K562 (cell line): ENCODE data around the gene PNPLA2. TPM values are rescaled to one million over a fixed set of nuclear protein-coding genes. Genes with fewer than 3 reads are reported as not detected.

Experiments used
- CBFA2T3 ChIP-seq: fragments of 450-650 bp; IDR thresholded peaks from 2 replicates; pipeline ENCODE4 v1.6.1; 2017
- CBX3 ChIP-seq, 2 experiments: IDR thresholded peaks; 1 replicate in 1 of 2; 2 replicates in 1 of 2; pipeline ENCODE4 v1.6.1; 2012; ENCODE audit warnings: inconsistent platforms in 2 of 2, low read length in 2 of 2, borderline replicate concordance in 1 of 2, control low read depth in 1 of 2
- CCNT2 ChIP-seq: IDR thresholded peaks from 2 replicates; pipeline ENCODE4 v1.6.1; 2011; ENCODE audit warnings: borderline replicate concordance, low read depth, mild to moderate bottlenecking, moderate library complexity, mixed read lengths, low read length; ENCODE audit not compliant: insufficient read length; ENCODE audit errors: extremely low read depth
- ETS2 ChIP-seq: IDR thresholded peaks from 2 replicates; pipeline ENCODE4 v1.6.1; 2016; ENCODE audit warnings: borderline replicate concordance, missing genetic modification characterization, mild to moderate bottlenecking, moderate library complexity, missing compliant biosample characterization; ENCODE audit not compliant: poor library complexity, severe bottlenecking
- FIP1L1 ChIP-seq: fragments of 200-400 bp; formaldehyde crosslinking; IDR thresholded peaks from 2 replicates; pipeline ENCODE4 v1.6.1; 2018; ENCODE audit warnings: mild to moderate bottlenecking, low read depth, low read length; ENCODE audit not compliant: poor library complexity, severe bottlenecking
- FOSL1 ChIP-seq: fragments of 200-800 bp; sonication (Bioruptor generic); conservative IDR thresholded peaks from 2 replicates; pipeline ENCODE4 v1.6.1; 2016; ENCODE audit warnings: missing genetic modification characterization, missing compliant biosample characterization
- FOXM1 ChIP-seq, 2 experiments: fragments of 450-650 bp in 1 of 2; sonication (generic) in 1 of 2; formaldehyde crosslinking in 1 of 2; IDR thresholded peaks; 2 replicates each; pipeline versions ENCODE4 v1.6.1 to v1.9.0; 2017 to 2022; ENCODE audit warnings: low read depth in 2 of 2, mild to moderate bottlenecking in 2 of 2, missing genetic modification reagents in 1 of 2, moderate library complexity in 1 of 2
- GTF2E2 ChIP-seq: fragments of 200-800 bp; sonication (Bioruptor generic); IDR thresholded peaks from 2 replicates; pipeline ENCODE4 v1.6.1; 2016; ENCODE audit warnings: missing genetic modification characterization, missing compliant biosample characterization
- HIVEP1 ChIP-seq: fragments of 250-450 bp; sonication (Bioruptor Pico); IDR thresholded peaks from 2 replicates; pipeline ENCODE4 v1.4.0; 2020; ENCODE audit warnings: mild to moderate bottlenecking
- MEF2A ChIP-seq: IDR thresholded peaks from 2 replicates; pipeline ENCODE4 v1.6.1; 2011; ENCODE audit warnings: low read depth, mild to moderate bottlenecking, low read length, moderate library complexity; ENCODE audit not compliant: control insufficient read depth
- MXI1 ChIP-seq: IDR thresholded peaks from 2 replicates; pipeline ENCODE4 v1.6.1; 2011; ENCODE audit warnings: low read depth, mild to moderate bottlenecking, improper control_type of control experiment, low read length
- NCOA6 ChIP-seq: fragments of 450-650 bp; IDR thresholded peaks from 2 replicates; pipeline ENCODE4 v1.6.1; 2017; ENCODE audit warnings: mild to moderate bottlenecking
- NFE2L1 ChIP-seq: fragments of 450-650 bp; IDR thresholded peaks from 2 replicates; pipeline ENCODE4 v1.6.1; 2016; ENCODE audit warnings: missing genetic modification characterization, low read depth, mild to moderate bottlenecking, missing compliant biosample characterization, moderate library complexity, borderline replicate concordance
- PCBP1 ChIP-seq: fragments of 200-400 bp; formaldehyde crosslinking; IDR thresholded peaks from 2 replicates; pipeline ENCODE4 v1.6.1; 2018; ENCODE audit warnings: mild to moderate bottlenecking, low read depth, low read length; ENCODE audit not compliant: poor library complexity, severe bottlenecking
- PCBP2 ChIP-seq: fragments of 200-400 bp; formaldehyde crosslinking; IDR thresholded peaks from 2 replicates; pipeline ENCODE4 v1.6.1; 2018; ENCODE audit warnings: low read length, low read depth, mild to moderate bottlenecking, moderate library complexity; ENCODE audit not compliant: poor library complexity, severe bottlenecking
- PHB2 ChIP-seq: fragments of 450-650 bp; IDR thresholded peaks from 2 replicates; pipeline ENCODE4 v1.6.1; 2017; ENCODE audit warnings: low read depth
- RBFOX2 ChIP-seq: fragments of 200-400 bp; formaldehyde crosslinking; IDR thresholded peaks from 2 replicates; pipeline ENCODE4 v1.6.1; 2017; ENCODE audit warnings: low read depth, mild to moderate bottlenecking, low read length, moderate library complexity
- SAFB ChIP-seq: fragments of 200-400 bp; formaldehyde crosslinking; IDR thresholded peaks from 2 replicates; pipeline ENCODE4 v1.6.1; 2017; ENCODE audit warnings: low read depth, low read length, borderline replicate concordance
- SUPT5H ChIP-seq: fragments of 450-650 bp; IDR thresholded peaks from 2 replicates; pipeline ENCODE4 v1.6.1; 2016
- TAF1 ChIP-seq: IDR thresholded peaks from 2 replicates; pipeline ENCODE4 v1.6.1; 2011; ENCODE audit warnings: mild to moderate bottlenecking, low read length, moderate library complexity; ENCODE audit not compliant: insufficient read depth, control insufficient read depth, severe bottlenecking; ENCODE audit errors: extremely low read depth
- TBL1XR1 ChIP-seq, 2 experiments: IDR thresholded peaks; 2 replicates each; pipeline ENCODE4 v1.6.1; 2012; ENCODE audit warnings: improper control_type of control experiment in 2 of 2, low read length in 2 of 2, mild to moderate bottlenecking in 1 of 2
- TBP ChIP-seq: optimal IDR thresholded peaks from 2 replicates; pipeline ENCODE3; 2011; ENCODE audit warnings: low read depth, low read length, improper control_type of control experiment
- U2AF1 ChIP-seq: fragments of 200-400 bp; formaldehyde crosslinking; optimal IDR thresholded peaks from 2 replicates; pipeline ENCODE3; 2017; ENCODE audit warnings: mild to moderate bottlenecking, low read depth, low read length, moderate library complexity
- ZBTB17 ChIP-seq: fragments of 450-650 bp; formaldehyde crosslinking; IDR thresholded peaks from 2 replicates; pipeline ENCODE4 v1.4.0; 2020; ENCODE audit warnings: mild to moderate bottlenecking
- ZBTB49 ChIP-seq: sonication (generic); formaldehyde crosslinking; IDR thresholded peaks from 2 replicates; pipeline ENCODE4 v1.8.0; 2022; ENCODE audit warnings: missing genetic modification reagents, mild to moderate bottlenecking, borderline replicate concordance
- ZBTB7A ChIP-seq: IDR thresholded peaks from 2 replicates; pipeline ENCODE4 v1.6.1; 2011; ENCODE audit warnings: low read depth, mild to moderate bottlenecking, low read length, moderate library complexity, borderline replicate concordance; ENCODE audit not compliant: control insufficient read depth
- ZFX ChIP-seq: sonication (generic); formaldehyde crosslinking; IDR thresholded peaks from 2 replicates; pipeline ENCODE4 v1.8.0; 2022; ENCODE audit warnings: mild to moderate bottlenecking, missing genetic modification reagents, moderate library complexity
- polyA plus RNA-seq, 8 experiments: library from polyadenylated mRNA; depleted of rRNA in 4 of 8; stranded (reverse) in 5 of 8; unstranded in 3 of 8; fragments of >200 nt; fragmentation: Nextera tagmentation in 2 of 8; fragmentation: Illumina TruSeq in 1 of 8; extraction: Ambion mirVana in 2 of 8; extraction: Trizol in 1 of 8; gene quantifications; 2 replicates each; pipeline versions ENCODE4 v1.2.1 to v1.2.3, GENCODE V29; 2011 to 2014; ENCODE audit warnings: inconsistent platforms in 1 of 8, missing spikeins in 1 of 8
- total RNA-seq, 7 experiments: library from RNA; depleted of rRNA in 6 of 7; stranded (reverse); fragments of >200 nt in 6 of 7; fragmentation: Illumina TruSeq in 2 of 7; extraction: Trizol in 2 of 7; gene quantifications; 2 replicates each; pipeline versions ENCODE4 v1.2.1 to v1.2.3, GENCODE V29; 2011 to 2021; ENCODE audit warnings: low replicate concordance in 1 of 7

The PNPLA2 gene
- total and polyA plus RNA-seq, 9 of the 15 experiments (the other 6 are each of a cell fraction or from before 2014, with no cell fraction given) = 0.39 to 87.1 (median 8.4) TPM

GRCh38 chr11:827146-827896 is 8.6 kb downstream of the PNPLA2 start (continued):
- TF ChIP-seq SAFB = no peak
- TF ChIP-seq RBFOX2 = peak; percentile 86
- TF ChIP-seq FIP1L1 = peak; percentile 12
- TF ChIP-seq PCBP2 = no peak
- TF ChIP-seq CBX3 (IDR thresholded peaks at IDR 0.05; ENCODE audit: borderline replicate concordance in 1 of 2, low read length in 2 of 2) = no peak
- TF ChIP-seq TBL1XR1 (IDR thresholded peaks at IDR 0.05; ENCODE audit: low read length in 2 of 2) = no peak
- TF ChIP-seq ZBTB17 (CRISPR knock-in tag) = no peak
- TF ChIP-seq TAF1 = peak; percentile 39
- no peak for TF ChIP-seq MEF2A
- peak; percentile 95; the same call in 1 of the 2 replicates for TF ChIP-seq ZBTB7A
- TF ChIP-seq TBP = no peak
- no peak for TF ChIP-seq ETS2 (tag)
- TF ChIP-seq U2AF1 = no peak
- TF ChIP-seq MXI1 = no peak
- TF ChIP-seq CCNT2 = peak; percentile 47
- TF ChIP-seq PCBP1 = peak; percentile 63
- peak; percentile 86 for TF ChIP-seq ZFX (CRISPR knock-in tag)
- TF ChIP-seq FOSL1 (tag) = 0 out of 2 replicates have a peak, but pooled peaks have one; percentile 21
- TF ChIP-seq FOXM1 (IDR thresholded peaks at IDR 0.05; ENCODE audit: low read depth) = no peak
- peak; percentile 83; the same call in 1 of the 2 replicates for TF ChIP-seq FOXM1 (CRISPR knock-in tag; IDR thresholded peaks at IDR 0.05; ENCODE audit: low read depth)
- peak; percentile 51 for TF ChIP-seq SUPT5H
- no peak for TF ChIP-seq NFE2L1
- no peak for TF ChIP-seq NCOA6
- TF ChIP-seq PHB2 = no peak
- TF ChIP-seq GTF2E2 = no peak
- no peak for TF ChIP-seq HIVEP1 (CRISPR knock-in tag)
- TF ChIP-seq ZBTB49 (CRISPR knock-in tag) = no peak
- no peak for TF ChIP-seq CBFA2T3
